SH-SY5Y (cell line): ENCODE measurements around the gene KCNJ6.

Source experiments
- GATA2 ChIP-seq: IDR thresholded peaks from 2 replicates; pipeline ENCODE4 v1.6.1; 2011; ENCODE audit warnings: mild to moderate bottlenecking, low read depth, low read length
- GATA3 ChIP-seq: IDR thresholded peaks from 2 replicates; pipeline ENCODE4 v1.6.1; 2011; ENCODE audit warnings: low read depth, mild to moderate bottlenecking, low read length, moderate library complexity

- TF ChIP-seq GATA2, result no peak
- TF ChIP-seq GATA3, result no peak
These were observed 100.4 kb downstream of the KCNJ6 start for GRCh38 chr21:37815893-37816292.
